Lung (tissue), 12 donors: ENCODE measurements around the gene PC. TPM values are rescaled to one million over a fixed set of nuclear protein-coding genes. Genes with fewer than 3 reads are reported as not detected.
A peak's percentile ranks its signal among the peaks of the same experiment; 100 is the strongest.

Experiments
- ATAC-seq: fragments of 200-7000 bp; cut with Tn5 transposase; one replicate; pipeline ENCODE4 v1.9.1; 2020; ENCODE audit warnings: moderate number of reproducible peaks; ENCODE audit not compliant: insufficient read depth, low FRiP score
- DNase-seq, 3 donors: peaks; one replicate each; pipeline ENCODE4 v3.0.0-alpha.2; 2013 to 2017
- H3K27ac ChIP-seq, 2 donors: one replicate each; pipeline ENCODE4 v1.5.1; 2013; ENCODE audit warnings: mild to moderate bottlenecking in 2 of 2, moderate library complexity in 2 of 2, control low read depth in 1 of 2, inconsistent platforms in 1 of 2, low read depth in 1 of 2, low read length in 1 of 2
- H3K27me3 ChIP-seq, 3 donors: one replicate each; pipeline ENCODE4 v1.5.1; 2013; ENCODE audit warnings: low read length in 2 of 3; ENCODE audit not compliant: control insufficient read depth in 3 of 3, insufficient read depth in 3 of 3
- H3K36me3 ChIP-seq, 4 donors: one replicate each; pipeline ENCODE4 v1.5.1; 2013; ENCODE audit warnings: low read length in 4 of 4, mild to moderate bottlenecking in 1 of 4, moderate library complexity in 1 of 4; ENCODE audit not compliant: control insufficient read depth in 4 of 4, insufficient read depth in 4 of 4
- H3K4me1 ChIP-seq, 5 donors: one replicate each; pipeline ENCODE4 v1.5.1; 2013; ENCODE audit warnings: low read length in 5 of 5, mild to moderate bottlenecking in 2 of 5, moderate library complexity in 1 of 5; ENCODE audit not compliant: control insufficient read depth in 5 of 5, insufficient read depth in 5 of 5
- H3K4me3 ChIP-seq: one replicate; pipeline ENCODE4 v1.5.1; 2013; ENCODE audit warnings: mild to moderate bottlenecking, control low read depth, moderate library complexity
- H3K9ac ChIP-seq, 2 donors: one replicate each; pipeline ENCODE4 v1.5.1; 2013; ENCODE audit warnings: low read length in 2 of 2, control low read depth in 1 of 2; ENCODE audit not compliant: insufficient read depth in 1 of 2
- H3K9me3 ChIP-seq, 4 donors: one replicate each; pipeline ENCODE4 v1.5.1; 2013; ENCODE audit warnings: low read length in 3 of 4, mild to moderate bottlenecking in 1 of 4, moderate library complexity in 1 of 4; ENCODE audit not compliant: control insufficient read depth in 4 of 4, insufficient read depth in 3 of 4
- CTCF ChIP-seq: IDR thresholded peaks from 2 replicates; pipeline ENCODE4 v1.5.1; 2012; ENCODE audit warnings: mild to moderate bottlenecking; ENCODE audit errors: control extremely low read depth, extremely low read depth
- WGBS, 2 donors: extraction: QIAGEN DNeasy Blood & Tissue Kit; methylation state at CpG; one replicate each; pipeline ENCODE4 v1.1.7; 2013; 5-methylcytosine and 5-hydroxymethylcytosine counted together
- polyA plus RNA-seq, 2 donors: library from polyadenylated mRNA; stranded (reverse); fragments of 200-250 nt; gene quantifications; one replicate each; pipeline ENCODE4 v1.2.1, GENCODE V29; 2013
- total RNA-seq, 2 donors: library from RNA; depleted of rRNA in 1 of 2; stranded (reverse); fragments of >200 nt in 1 of 2; gene quantifications; one replicate each; pipeline ENCODE4 v1.2.1, GENCODE V29; 2014 to 2021
- donor health status: control.
- donor health status: control.
- donor health status: Bipolar disorder and iron deficiency.
- donor health status: healthy.
- donor health status: DM: yes; HTN: yes; CAD: no.

PC gene
- total and polyA plus RNA-seq, 4 donors, result 5.5 to 32.5 (median 12.0) TPM

- DNase-seq (no peak), ATAC-seq (no peak)
- H3K9ac ChIP-seq, result no peak overlapping the region
- peaks cover 0 to 13% (median 3%) of the 10 kb centered on the region in 5 donors for H3K4me1 ChIP-seq
- no peaks in the 10 kb centered on the region for H3K9me3 ChIP-seq
- 97% methylated on average over 62 of the region's 62 CpGs for WGBS, 2 donors
- H3K36me3 ChIP-seq, result peaks cover 0 to 11% (median 0%) of the 10 kb centered on the region in 4 donors
- no peak for TF ChIP-seq CTCF
- no peak overlapping the region for H3K4me3 ChIP-seq
- no peaks in the 10 kb centered on the region for H3K27me3 ChIP-seq
- no peak overlapping the region for H3K27ac ChIP-seq
These were observed 99.8 kb downstream of the PC start for GRCh38 chr11:66858186-66858938.

GRCh38 chr11:66857927-66858185 is 100.3 kb downstream of the PC start:
- TF ChIP-seq CTCF, result no peak
- Histone ChIP-seq H3K27ac (no peak overlapping the region), H3K27me3 (no peaks in the 10 kb centered on the region), H3K4me1 (peaks cover 0 to 13% (median 3%) of the 10 kb centered on the region in 5 donors), H3K9ac (no peak overlapping the region), H3K9me3 (no peaks in the 10 kb centered on the region), H3K36me3 (peaks cover 0 to 11% (median 0%) of the 10 kb centered on the region in 4 donors), H3K4me3 (no peak overlapping the region)
- 94 to 96% methylated on average over 19 of the region's 19 CpGs for WGBS, 2 donors
- ATAC-seq (no peak), DNase-seq (no peak)

GRCh38 chr11:66857234-66857926 is 100.8 kb downstream of the PC start:
- H3K9ac ChIP-seq, result no peak overlapping the region
- peak overlapping the region; percentile 65 for H3K4me3 ChIP-seq
- no peaks in the 10 kb centered on the region for H3K27me3 ChIP-seq
- TF ChIP-seq CTCF, result no peak
- peaks cover 0 to 11% (median 0%) of the 10 kb centered on the region in 4 donors for H3K36me3 ChIP-seq
- H3K9me3 ChIP-seq, result no peaks in the 10 kb centered on the region
- ATAC-seq (no peak), DNase-seq (peak in 1 of 3 donors; percentile 28)
- peaks cover 0 to 13% (median 3%) of the 10 kb centered on the region in 5 donors for H3K4me1 ChIP-seq
- 45 to 69% methylated on average over 26 to 47 of the region's 47 CpGs for WGBS, 2 donors
- peak overlapping the region in 1 of 2 donors; percentile 71 for H3K27ac ChIP-seq
